ENCODE data around the gene BICRAL.

The BICRAL gene

GRCh38 chr6:42756722-42757121, 25.1 kb upstream of the BICRAL start:
- no peak for TF ChIP-seq CTCF (IDR thresholded peaks at IDR 0.05; ENCODE audit: low read depth, low read length)
- no peak overlapping the region for H3K4me3 ChIP-seq (ENCODE audit: low read depth, low read length)
- in situ Hi-C loops (cut with HindIII; ENCODE audit: low sequenced_read_pairs), result no loop called here
- no peak for DNase-seq (ENCODE audit: low read depth, low spot score)

- DNase-seq (ENCODE audit: low read depth, low spot score), result no peak
- in situ Hi-C loops (cut with HindIII; ENCODE audit: low sequenced_read_pairs), result no loop called here
- H3K4me3 ChIP-seq (ENCODE audit: low read depth, low read length), result no peak overlapping the region
- TF ChIP-seq CTCF (IDR thresholded peaks at IDR 0.05; ENCODE audit: low read depth, low read length), result no peak
Observed at GRCh38 chr6:42758756-42759430, 23.0 kb upstream of the BICRAL start.

- in situ Hi-C loops (cut with HindIII; ENCODE audit: low sequenced_read_pairs), result no loop called here
- no peak overlapping the region for H3K4me3 ChIP-seq (ENCODE audit: low read depth, low read length)
- no peak for DNase-seq (ENCODE audit: low read depth, low spot score)
- TF ChIP-seq CTCF (IDR thresholded peaks at IDR 0.05; ENCODE audit: low read depth, low read length), result no peak
Observed at GRCh38 chr6:42761287-42762067, 20.4 kb upstream of the BICRAL start.

GRCh38 chr6:42762426-42762859, 19.4 kb upstream of the BICRAL start:
- H3K4me3 ChIP-seq (ENCODE audit: low read depth, low read length), result no peak overlapping the region
- no peak for DNase-seq (ENCODE audit: low read depth, low spot score)
- in situ Hi-C loops (cut with HindIII; ENCODE audit: low sequenced_read_pairs), result no loop called here
- TF ChIP-seq CTCF (IDR thresholded peaks at IDR 0.05; ENCODE audit: low read depth, low read length), result no peak

GRCh38 chr6:42762950-42763349, 18.9 kb upstream of the BICRAL start:
- in situ Hi-C loops (cut with HindIII; ENCODE audit: low sequenced_read_pairs), result no loop called here

More at GRCh38 chr6:42762950-42763349, 18.9 kb upstream of the BICRAL start:
- no peak for TF ChIP-seq CTCF (IDR thresholded peaks at IDR 0.05; ENCODE audit: low read depth, low read length)
- H3K4me3 ChIP-seq (ENCODE audit: low read depth, low read length), result no peak overlapping the region
- DNase-seq (ENCODE audit: low read depth, low spot score), result no peak

Measured in astrocyte of the spinal cord (primary cell).